Upper lobe of right lung (tissue), 1 donor: Measurements from ENCODE around the gene TUBA1C. TPM values are rescaled to one million over a fixed set of nuclear protein-coding genes. Genes with fewer than 3 reads are reported as not detected.
A peak's percentile ranks its signal among the peaks of the same experiment; 100 is the strongest.
"Not testable (repeated sequence)": the region's sequence is repeated elsewhere in the genome, so short reads cannot be mapped to it uniquely, and the experiment has no call there.

ENCODE experiments used
- ATAC-seq: fragments of 200-7000 bp; cut with Tn5 transposase; one replicate; pipeline ENCODE4 v1.9.1; 2020; ENCODE audit warnings: mild to moderate bottlenecking, moderate library complexity
- DNase-seq: peaks from one replicate; pipeline ENCODE4 v3.0.0-alpha.2; 2020
- H3K27ac ChIP-seq: fragments of 200-600 bp; one replicate; pipeline ENCODE4 v1.8.0; 2022
- H3K27me3 ChIP-seq: fragments of 200-600 bp; one replicate; pipeline ENCODE4 v1.8.0; 2022; ENCODE audit warnings: mild to moderate bottlenecking
- H3K36me3 ChIP-seq: fragments of 200-600 bp; one replicate; pipeline ENCODE4 v1.8.0; 2022
- H3K4me1 ChIP-seq: fragments of 200-600 bp; one replicate; pipeline ENCODE4 v1.8.0; 2022
- H3K4me3 ChIP-seq: fragments of 200-600 bp; one replicate; pipeline ENCODE4 v1.8.0; 2022; ENCODE audit warnings: mild to moderate bottlenecking
- H3K9me3 ChIP-seq: fragments of 200-600 bp; one replicate; pipeline ENCODE4 v1.8.0; 2022
- CTCF ChIP-seq: fragments of 200-600 bp; IDR thresholded peaks from one replicate; pipeline ENCODE4 v1.8.0; 2022; ENCODE audit warnings: antibody characterized with exemption
- intact Hi-C: fragments of 100-400 bp; cut with DNase I; formaldehyde crosslinking; loops from one replicate; pipeline ENCODE4 v1.11.0; 2022
- total RNA-seq: library from RNA; stranded (reverse); fragmentation: NEBNext Ultra II Directional; extraction: Animal tissue kit (Norgen Biotek cat#: 25700); gene quantifications from one replicate; pipeline ENCODE4 v1.2.1, GENCODE V29; 2021
- donor health status: DM: no; HTN: yes; CAD: no; lungs with severe emphysema.

TUBA1C gene
- total RNA-seq, 1 donor from 2014 or later = 113 TPM

GRCh38 chr12:49276304-49277290 is 11.7 kb downstream of the TUBA1C start:
- Histone ChIP-seq H3K27me3 (no peaks in the 10 kb centered on the region), H3K4me1 (peaks cover 5% of the 10 kb centered on the region), H3K4me3 (no peak overlapping the region), H3K9me3 (no peaks in the 10 kb centered on the region), H3K36me3 (peaks cover 16% of the 10 kb centered on the region), H3K27ac (no peak overlapping the region)
- DNase-seq (peak; percentile 52), ATAC-seq (no peak)
- TF ChIP-seq CTCF = no peak
- intact Hi-C loops = no loop called here

- Histone ChIP-seq H3K9me3 (no peaks in the 10 kb centered on the region), H3K36me3 (peaks cover 10% of the 10 kb centered on the region), H3K4me3 (no peak overlapping the region), H3K27me3 (no peaks in the 10 kb centered on the region), H3K4me1 (peaks cover 5% of the 10 kb centered on the region), H3K27ac (no peak overlapping the region)
- DNase-seq (no peak), ATAC-seq (no peak)
- intact Hi-C loops = no loop called here
- no peak for TF ChIP-seq CTCF
Measured at GRCh38 chr12:49277466-49277865, 12.6 kb downstream of the TUBA1C start.

- no peaks in the 10 kb centered on the region for H3K9me3 ChIP-seq
- TF ChIP-seq CTCF = no peak
- intact Hi-C loops = loop anchor here (10.0 kb wide), 1 partner anchor 65 kb away; the partner anchor contains the start of gene DNAJC22
- peaks cover 5% of the 10 kb centered on the region for H3K4me1 ChIP-seq
- no peaks in the 10 kb centered on the region for H3K27me3 ChIP-seq
- H3K27ac ChIP-seq = peak overlapping the region; percentile 51
- no peak overlapping the region for H3K4me3 ChIP-seq
- ATAC-seq (peak; percentile 84), DNase-seq (no peak)
- no peaks in the 10 kb centered on the region for H3K36me3 ChIP-seq
Measured at GRCh38 chr12:49279706-49280159, 14.9 kb downstream of the TUBA1C start.

GRCh38 chr12:49280545-49280944 is 15.7 kb downstream of the TUBA1C start:
- DNase-seq, H3K4me1 ChIP-seq, H3K27me3 ChIP-seq, ATAC-seq, H3K36me3 ChIP-seq, H3K27ac ChIP-seq, H3K9me3 ChIP-seq, H3K4me3 ChIP-seq: not testable (repeated sequence)
- intact Hi-C loops = loop anchor here (10.0 kb wide), 1 partner anchor 64 kb away; the partner anchor contains the start of gene DNAJC22

- DNase-seq (no peak), ATAC-seq (no peak)
- peaks cover 10% of the 10 kb centered on the region for H3K27me3 ChIP-seq
- TF ChIP-seq CTCF = no peak
- H3K36me3 ChIP-seq = no peaks in the 10 kb centered on the region
- no peak overlapping the region for H3K4me3 ChIP-seq
- H3K9me3 ChIP-seq = no peaks in the 10 kb centered on the region
- peaks cover 5% of the 10 kb centered on the region for H3K4me1 ChIP-seq
- intact Hi-C loops = loop anchor here (10.0 kb wide), 1 partner anchor 62 kb away; the partner anchor contains the start of gene DNAJC22
- no peak overlapping the region for H3K27ac ChIP-seq
Measured at GRCh38 chr12:49282302-49282701, 17.4 kb downstream of the TUBA1C start.

GRCh38 chr12:49282740-49283375 is 18.0 kb downstream of the TUBA1C start:
- not testable (repeated sequence) for H3K36me3 ChIP-seq, H3K4me1 ChIP-seq, H3K4me3 ChIP-seq, ATAC-seq, H3K27ac ChIP-seq, H3K9me3 ChIP-seq
- peak; percentile 1 for DNase-seq
- intact Hi-C loops = loop anchor here (10.0 kb wide), 1 partner anchor 62 kb away; the partner anchor contains the start of gene DNAJC22
- H3K27me3 ChIP-seq = peaks cover 12% of the 10 kb centered on the region
